HG02642 (cell line): ENCODE measurements around the gene GNB5.
A peak's percentile ranks its signal among the peaks of the same experiment; 100 is the strongest.
"Not testable (repeated sequence)": the region's sequence is repeated elsewhere in the genome, so short reads cannot be mapped to it uniquely, and the experiment has no call there.

ENCODE experiments used
- ATAC-seq: cut with Tn5 transposase; IDR thresholded peaks from one replicate; pipeline ENCODE4 v1.9.1; 2021; ENCODE audit warnings: mild to moderate bottlenecking; ENCODE audit not compliant: unreplicated experiment, poor library complexity

The GNB5 gene

DNA sequence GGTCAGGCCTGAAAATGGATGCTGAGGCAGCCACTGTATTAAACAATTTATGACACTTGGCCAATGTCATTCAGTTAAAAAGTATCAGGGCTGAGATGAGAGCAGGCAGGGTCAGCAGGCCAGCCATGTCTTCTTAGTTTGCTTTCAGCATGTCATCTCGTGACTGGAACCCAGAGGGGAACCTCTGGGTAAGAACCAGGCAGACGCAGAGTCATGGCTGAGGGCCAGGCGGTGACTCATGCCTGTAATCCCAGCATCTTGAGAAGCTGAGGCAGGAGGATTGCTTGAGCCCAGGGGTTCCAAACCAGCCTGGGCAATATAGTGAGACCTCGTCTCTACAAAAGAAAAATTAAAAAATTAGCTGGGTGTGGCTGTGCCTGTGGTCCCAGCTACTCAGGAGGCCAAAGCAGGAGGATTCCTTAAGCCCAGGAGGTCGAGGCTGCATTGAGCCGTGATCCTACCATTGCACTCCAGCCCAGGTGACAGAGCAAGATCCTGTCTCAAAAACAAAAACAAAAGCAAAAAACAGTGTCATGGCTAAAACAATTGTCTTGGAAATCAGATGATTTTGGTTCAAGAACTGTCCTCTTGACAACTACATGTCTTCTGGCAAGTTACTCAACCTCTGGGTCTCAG is 90.3 kb downstream of the GNB5 start:
- ATAC-seq, result no peak

DNA sequence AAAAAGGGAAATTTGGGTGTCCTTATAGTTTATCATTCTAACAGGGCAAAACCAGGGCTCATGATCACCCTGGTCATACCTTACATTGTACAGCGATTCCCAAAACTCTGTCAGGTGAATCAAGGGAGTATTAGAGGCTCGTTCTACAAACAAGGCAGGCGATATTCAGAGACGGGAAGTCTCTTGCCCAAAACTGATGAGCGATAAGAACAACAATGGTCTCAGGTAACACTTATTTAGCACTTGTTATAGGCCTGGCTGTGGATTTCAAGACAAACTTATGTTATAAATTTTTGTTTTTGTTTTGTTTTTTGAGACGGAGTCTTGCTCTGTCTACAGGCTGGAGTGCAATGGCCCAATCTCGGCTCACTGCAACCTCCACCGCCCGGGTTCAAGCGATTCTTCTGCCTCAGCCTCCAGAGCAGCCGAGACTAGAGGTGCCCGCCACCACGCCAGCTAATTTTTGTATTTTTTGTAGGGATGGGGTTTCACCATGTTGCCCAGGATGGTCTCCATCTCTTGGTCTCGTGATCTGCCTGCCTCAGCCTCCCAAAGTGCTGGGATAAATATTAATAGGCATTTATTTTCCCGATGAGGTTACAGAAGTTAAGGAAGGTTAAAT is 91.4 kb downstream of the GNB5 start:
- ATAC-seq, result no peak

DNA sequence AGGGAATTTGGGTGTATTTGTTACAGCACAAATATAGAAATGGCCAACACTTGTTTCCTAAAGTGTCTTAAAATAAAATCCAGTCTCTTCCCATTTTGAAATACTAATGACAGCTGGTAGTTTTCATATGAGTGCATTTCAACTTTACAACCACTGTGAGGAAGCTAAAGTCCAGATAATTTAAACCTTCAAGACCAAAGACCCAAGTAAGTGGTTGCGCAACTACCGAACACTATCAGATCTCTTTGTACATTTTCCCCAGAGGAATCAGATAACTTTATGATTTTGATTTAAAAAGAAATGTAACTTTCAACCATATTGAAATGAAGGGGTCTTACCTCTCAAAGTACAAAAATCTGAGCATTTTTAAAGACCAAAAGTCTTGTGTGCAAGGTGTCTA is 92.9 kb downstream of the GNB5 start:
- ATAC-seq, result no peak

DNA sequence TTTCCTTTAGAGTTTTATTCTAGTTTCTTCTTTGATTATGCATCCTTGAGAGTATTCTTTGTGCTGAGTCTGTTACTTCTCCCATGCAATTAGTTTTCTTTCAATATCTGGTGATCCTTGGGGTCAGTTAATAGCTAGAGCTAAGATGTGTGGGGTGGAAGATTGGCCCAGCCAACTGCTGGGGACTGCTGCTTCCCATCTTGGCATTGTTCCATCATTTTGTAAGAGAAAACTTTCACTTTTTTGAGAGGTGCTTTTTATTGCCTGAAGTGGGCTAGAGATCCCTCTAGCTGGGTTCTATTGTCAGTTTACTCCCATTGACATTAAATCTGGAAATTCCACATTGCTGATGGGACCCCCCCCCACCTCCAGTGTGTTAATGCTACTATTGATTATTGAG is 94.0 kb downstream of the GNB5 start:
- no peak for ATAC-seq

DNA sequence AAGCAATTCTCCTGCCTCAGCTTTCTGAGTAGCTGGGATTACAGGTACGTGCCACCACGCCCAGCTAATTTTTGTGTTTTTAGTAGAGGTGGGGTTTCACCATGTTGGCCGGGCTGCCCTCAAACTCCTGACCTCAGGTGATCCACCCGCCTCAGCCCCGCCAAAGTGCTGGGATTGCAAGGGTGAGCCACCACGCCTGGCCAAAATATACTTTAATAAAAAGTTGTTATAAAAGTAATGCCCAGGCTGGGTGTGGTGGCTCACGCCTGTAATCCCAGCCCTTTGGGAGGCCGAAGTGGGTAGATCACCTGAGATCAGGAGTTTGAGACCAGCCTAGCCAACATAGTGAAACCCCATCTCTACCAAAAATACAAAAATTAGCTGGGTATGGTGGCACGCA is 94.7 kb downstream of the GNB5 start:
- ATAC-seq, result not testable (repeated sequence)

DNA sequence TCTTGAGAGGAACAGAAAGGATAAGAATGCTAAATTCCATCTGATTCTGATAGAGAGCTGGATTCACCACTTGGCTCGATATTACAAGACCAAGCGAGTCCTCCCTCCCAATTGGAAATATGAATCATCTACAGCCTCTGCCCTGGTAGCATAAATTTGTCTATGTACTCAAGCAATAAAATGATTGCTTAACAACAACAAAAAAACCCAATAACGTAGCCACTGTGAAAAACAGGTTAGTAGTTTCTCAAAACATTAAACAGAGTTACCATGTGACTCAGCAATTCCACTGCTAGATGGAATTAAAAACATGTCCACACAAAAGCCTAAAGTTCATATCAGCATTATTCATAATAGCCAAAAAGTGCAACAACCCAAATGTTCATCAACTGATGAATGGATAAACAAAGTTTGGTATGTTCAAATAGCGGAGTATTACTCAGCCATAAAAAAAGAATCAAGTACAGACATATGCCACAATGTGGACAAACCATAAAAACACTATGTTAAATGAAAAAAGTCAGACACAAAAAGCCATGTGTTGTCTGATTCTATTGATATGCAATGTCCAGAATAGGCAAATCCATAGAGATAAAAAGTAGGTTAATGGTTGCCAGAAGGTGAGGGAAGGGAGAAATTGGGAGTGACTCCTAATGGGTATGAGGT is 95.5 kb downstream of the GNB5 start:
- ATAC-seq, result no peak

DNA sequence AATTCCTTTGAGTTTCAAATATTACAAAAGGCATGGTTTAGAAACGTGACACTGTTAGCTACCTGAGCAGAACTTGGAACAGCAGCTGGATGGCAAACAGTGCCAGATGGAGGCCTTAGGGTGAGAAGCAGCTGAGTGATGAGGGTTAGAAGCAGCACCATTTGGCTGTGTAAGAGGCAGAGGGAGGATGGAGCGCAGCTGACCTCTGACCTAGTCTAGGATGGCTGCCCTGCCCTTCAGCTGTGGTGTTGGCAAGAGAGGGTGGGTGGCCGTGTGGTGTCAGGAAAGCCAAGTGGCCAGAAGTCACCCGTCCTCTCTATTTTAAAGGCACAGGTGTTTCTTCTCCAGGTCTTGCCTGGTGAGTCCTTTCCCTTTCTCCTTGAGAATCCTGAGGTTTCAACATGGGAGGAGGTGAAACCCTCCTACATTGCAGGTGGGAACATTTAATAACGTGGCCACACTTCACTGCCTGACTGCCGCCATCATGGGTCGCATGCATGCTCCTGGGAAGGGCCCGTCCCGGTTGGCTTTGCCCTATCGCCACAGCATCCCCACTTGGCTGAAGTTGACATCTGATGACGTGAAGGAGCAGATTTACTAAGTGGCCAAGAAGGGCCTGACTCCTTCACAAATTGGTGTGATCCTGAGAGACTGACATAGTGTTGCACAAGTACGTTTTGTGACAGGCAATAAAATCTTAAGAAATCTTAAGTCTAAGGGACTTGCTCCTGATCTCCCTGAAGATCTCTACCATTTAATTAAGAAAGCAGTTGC is 96.2 kb downstream of the GNB5 start:
- ATAC-seq, result no peak

DNA sequence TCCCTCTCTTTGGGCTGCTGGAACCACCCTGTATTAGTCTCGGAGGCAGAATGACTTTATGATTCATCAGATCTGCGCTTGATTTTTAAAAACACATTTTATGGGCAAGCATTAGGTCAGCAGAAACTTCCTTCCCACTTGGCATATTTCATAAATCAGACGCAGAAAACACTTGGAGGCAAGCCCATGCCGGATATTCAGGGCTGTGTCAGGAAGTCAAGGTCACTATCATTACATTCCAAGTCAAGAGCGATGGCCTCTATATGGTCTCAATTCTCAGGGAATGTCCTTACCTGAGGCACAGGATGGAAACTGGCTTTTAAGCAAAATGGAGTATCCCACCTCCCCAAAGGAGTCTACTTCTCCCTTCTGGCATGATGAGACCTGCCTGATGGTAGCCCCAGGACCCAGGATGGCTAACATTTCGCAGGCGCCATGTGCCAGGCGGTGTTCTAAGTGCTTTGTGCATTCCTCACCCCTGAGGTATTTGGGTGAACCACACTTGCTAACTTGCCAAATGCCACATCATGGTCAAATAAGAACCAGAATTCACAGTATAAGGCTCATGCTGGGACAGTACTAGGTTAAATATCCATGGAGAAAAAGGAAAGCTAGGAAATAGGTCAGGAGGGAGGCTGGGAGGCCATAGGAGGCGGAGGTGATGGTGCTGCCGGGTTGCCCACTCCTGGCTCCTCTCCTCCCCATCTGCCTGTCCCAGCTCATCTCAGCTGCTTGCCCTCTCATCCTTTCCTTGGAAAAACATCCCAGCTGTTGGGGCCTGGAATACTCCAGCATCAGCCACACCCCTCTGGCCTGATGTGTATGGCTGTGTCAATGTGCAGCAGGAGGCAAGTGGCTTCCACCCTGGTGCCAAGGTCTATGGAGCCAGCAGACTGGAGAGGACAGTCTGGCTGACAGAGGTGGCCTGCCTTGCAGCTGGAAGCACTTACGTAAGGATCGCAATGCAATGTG is 97.4 kb downstream of the GNB5 start:
- no peak for ATAC-seq

DNA sequence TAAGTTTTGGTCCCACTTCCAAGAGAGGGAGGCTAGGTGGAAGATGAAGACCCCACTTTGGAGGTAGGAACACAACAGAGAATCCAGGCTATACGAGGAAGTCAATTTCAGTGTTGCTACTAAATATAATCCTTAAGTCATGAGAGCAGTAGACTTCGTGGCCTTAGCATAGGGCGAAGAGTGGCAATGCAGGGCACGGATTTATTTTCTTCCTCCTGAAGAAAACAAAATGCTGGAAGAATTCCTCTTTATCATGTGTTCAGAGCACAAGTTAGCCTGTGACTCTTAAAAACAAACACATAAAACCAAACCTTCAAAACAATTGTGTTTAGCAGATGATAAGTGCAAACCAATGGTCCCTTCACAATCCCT is 98.0 kb downstream of the GNB5 start:
- ATAC-seq, result no peak

DNA sequence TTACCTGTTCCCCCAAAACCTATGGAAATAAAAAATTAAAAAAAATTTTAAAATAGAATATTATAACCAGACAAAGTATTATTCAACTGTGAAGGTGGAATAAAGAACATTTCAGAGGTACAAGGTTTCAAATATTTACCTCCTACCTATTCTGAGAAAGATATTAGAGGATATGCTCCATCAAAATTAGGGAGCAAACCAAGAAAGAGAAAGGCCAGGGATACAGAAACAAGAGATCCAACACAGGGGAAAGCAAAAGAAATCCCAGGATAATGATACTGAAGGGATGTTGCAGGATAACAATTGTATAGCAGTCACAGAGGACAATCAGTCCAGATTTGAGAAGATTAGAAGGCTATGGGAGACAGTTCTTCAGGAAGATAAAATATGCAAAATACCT is 101.0 kb downstream of the GNB5 start:
- ATAC-seq, result no peak

DNA sequence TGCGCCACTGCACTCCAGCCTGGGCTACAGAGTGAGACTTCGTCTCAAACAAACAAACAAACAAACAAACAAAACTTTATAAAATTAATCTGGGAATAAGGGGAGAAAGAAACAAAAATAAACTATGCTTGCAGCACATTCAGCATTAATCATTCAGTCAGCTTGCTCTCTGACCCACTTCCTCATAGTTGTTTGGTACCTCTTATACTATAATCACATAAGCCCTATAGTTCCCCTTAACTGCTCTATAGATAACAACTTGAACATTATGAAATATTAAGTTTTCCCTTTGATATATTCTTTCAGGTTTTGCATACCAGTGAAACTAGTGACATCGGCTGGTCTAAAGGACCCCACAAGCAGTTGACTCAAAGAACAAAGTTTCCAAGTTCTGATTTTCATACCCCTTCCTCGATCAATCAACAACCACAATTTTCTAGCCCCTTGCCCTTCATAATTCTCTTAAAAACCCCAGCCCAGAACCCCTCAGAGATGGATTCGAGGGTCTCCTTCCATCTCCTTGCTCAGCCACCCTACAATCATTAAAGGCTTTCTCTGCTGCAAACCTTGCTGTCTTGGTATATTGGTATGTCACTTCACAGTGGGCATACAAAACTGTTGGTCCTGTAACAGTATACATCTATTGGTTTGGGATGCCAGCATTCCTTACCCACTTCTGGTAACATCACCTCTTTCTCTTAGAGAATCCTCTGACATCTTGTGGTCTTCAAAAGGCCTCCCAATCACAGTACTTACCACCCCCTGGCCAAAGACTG is 105.0 kb downstream of the GNB5 start:
- ATAC-seq, result no peak

DNA sequence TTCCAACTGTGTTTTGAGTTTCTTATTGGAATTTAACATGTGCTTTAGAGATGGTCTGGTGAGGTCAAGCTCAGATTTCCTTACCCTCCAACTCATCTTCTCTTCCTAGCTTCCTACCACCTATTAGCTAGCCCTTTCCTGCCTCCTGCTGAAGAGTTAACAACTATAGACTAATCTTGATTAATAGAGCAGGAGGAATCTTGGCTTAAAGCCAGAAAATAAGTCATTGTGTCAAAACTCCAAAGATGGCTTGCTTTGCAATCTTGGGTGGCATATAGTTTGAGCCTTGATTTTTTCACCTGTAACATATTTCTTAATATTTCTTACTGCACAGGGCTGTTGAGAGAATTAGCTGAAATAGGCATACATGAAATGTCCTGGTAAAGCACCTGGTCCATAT is 105.9 kb downstream of the GNB5 start:
- no peak for ATAC-seq

DNA sequence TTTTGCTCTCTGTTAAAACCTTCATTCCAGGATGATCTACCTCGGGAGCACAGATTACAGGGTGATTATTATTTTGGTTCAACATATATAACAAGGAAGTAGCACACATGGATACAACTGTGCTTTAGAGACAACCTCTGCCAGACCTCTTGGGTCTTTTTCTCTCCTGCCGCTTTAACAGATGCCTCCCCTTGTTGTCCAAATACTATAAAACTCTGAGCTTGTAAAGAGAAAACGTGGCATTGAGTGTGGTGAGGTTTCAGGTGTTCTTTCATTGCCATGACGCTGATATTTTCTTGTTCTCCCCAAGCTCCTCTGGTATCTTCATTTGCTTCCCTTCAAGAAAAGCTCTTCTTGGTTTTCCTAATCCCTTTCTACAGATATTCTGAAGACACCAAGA is 107.6 kb downstream of the GNB5 start:
- no peak for ATAC-seq

DNA sequence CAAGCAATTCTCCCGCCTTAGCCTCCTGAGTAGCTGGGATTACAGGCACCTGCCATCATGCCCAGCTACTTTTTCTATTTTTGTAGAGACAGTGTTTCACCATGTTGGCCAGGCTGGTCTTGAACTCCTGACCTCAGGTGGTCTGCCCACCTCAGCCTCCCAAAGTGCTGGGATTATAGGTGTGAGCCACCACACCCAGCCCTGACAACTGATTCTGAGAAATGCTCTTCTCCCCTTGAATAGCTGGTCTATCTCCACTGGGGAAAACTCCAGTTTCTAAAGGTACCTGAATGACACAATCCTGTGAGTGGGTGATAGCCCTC is 108.2 kb downstream of the GNB5 start:
- peak; percentile 13 for ATAC-seq

DNA sequence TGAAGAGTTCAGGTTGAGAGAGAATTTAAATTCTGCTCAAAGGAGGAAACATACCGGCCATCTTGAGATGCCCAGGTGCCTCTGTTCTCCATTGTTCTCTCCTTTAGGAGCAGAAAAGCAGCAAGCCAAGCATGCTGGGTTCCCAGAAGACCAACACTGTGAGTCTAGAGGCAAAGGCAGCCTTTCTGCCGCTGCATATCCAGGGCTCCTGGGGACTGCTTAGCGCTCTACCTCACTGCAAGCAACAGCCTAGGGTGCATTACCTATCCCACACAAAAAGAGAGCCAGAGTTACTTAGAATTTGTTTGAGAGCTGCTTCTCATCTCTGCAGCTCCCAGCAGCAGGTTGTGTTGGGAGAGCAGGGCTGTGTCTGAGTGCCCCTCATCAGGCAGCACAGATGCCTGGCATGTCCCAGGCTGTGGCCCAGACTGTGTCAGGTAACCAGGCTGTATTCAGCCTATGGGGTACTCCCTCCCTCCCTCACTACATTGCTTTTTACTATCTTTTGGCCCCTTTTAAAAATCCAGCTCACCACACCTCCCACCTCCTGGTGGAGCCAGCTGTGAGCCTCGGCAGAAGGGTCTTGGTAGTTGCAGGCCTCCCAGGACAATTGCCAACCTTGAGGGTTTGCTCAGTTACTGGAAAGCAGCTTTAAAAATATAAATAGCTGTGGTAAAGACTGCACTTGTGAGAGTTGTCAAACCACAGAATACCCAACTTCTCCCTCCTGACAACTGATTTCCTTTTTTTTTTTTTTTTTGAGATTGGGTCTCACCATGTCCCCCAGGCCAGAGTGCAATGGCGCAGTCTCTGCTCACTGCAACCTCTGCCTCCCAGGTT is 108.8 kb downstream of the GNB5 start:
- peak; percentile 74 for ATAC-seq

DNA sequence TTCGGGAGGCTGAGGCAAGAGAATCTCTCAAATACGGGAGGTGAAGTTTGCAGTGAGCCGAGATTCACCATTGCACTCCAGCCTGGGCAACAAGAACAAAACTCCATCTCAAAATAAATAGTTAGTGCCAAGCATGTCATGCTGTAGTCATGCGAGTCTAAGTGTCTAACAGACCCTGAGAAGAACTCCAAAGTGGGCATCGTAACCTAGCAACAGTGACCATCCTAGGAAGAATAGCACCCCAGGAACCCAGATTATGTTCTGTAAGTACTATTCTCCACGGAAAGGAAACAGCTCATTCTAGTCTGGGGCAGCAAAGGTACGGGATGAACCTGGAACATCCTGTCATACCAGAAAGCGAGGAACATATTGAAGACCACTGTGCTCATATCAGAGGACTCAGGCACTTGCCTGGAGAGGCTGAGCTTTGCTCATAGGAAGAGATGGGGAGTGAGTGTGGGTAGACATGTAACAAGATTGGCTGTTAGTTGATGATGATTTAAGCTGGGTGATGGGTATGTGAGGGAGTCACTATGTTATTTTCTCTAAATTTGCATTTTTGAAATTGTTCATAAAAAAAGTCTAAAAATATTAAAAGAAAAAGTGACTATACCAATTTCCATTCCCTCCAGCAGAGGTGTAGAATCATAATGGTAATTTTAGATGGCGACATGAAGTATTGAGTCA is 110.3 kb downstream of the GNB5 start:
- ATAC-seq, result no peak

DNA sequence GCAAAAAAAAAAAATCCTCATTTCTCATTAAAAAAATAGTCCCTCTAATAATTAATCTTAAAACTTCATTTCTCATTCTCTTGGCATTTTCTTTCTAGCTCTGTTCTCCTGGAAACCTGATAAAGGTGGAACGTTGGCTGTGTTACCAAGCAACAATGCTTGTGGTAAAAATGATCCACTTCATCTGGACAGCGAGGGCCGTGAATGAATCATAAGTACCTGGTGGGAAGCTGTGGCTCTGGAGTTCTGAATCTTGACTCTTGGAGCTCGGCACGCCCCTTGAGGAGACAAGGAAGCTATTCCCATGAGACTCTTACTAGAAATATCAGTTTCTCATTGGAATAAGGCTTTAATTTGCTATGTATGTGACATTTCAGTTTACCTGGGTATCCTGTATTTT is 111.2 kb downstream of the GNB5 start:
- ATAC-seq, result no peak
